Measurements from ENCODE around the gene GALNT15. TPM values are rescaled to one million over a fixed set of nuclear protein-coding genes. Genes with fewer than 3 reads are reported as not detected.

GALNT15 gene
- total and polyA plus RNA-seq, 2 of the 4 experiments (the other 2 are of a cell fraction) = 12.8 to 19.7 TPM

DNA sequence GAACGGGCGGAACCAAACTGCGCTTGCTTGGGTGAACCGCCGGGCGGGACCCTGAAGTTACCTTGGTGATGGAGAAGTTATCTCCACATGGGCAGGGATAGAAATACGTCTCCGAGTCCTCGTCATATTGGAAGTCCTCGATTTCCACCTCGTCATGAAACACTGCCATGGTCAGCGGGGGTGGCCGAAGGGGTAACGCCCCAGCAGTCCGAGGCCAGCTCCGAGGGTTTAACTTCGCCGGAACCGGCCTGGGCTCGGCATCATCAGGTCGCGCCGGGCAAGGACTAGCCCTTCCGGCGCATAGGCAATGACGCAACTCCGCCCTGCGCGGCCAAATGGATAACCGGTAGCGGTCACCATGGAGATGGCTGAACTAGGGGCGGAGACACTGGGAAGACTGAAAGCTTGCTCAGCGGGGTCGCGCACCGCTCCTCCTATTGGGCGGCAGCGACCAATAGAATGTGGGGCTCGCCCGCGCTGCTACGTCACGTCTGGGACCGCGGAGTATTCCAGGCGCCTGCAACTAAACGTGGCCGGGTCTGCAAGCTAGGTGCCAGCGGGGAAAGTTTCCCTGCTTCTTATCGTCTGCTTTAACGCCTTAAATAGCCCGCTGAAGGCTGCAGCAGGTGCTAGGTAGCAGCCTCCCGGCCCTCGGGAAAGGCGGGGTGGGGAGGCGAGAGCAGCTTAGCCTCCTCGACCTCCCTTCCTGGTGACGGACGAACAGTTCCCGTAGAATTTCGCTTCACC lies 90.4 kb downstream of the GALNT15 start, which contains the start of the genes DPH3 and OXNAD1:
Gene DPH3, minus strand, starts transcription at position 236 of the 747 bp plus-strand sequence. Its CDS starts 67 bp downstream, at position 169.
Gene OXNAD1, plus strand, starts transcription at position 505 of the 747 bp plus-strand sequence. CDS start 5,741 bp downstream, outside the sequence.
- in situ Hi-C loops (cut with MboI; ENCODE audit: low sequenced_read_pairs) = no loop called here
- H4K8ac ChIP-seq (ENCODE audit: low read depth in 2 of 2, low read length in 2 of 2) = peak within 1 kb of the TSS; percentile 71 to 99
- H2AK5ac ChIP-seq (ENCODE audit: low read depth, low read length) = peak within 1 kb of the TSS; percentile 74
- H3K27me3 ChIP-seq (ENCODE audit: control insufficient read depth, insufficient read depth, low read length) = no peaks in the 10 kb centered on the region
- H3K14ac ChIP-seq (replicated peaks; ENCODE audit: low read depth, low read length) = peak within 1 kb of the TSS; percentile 92
- H3K4me2 ChIP-seq (ENCODE audit: low read depth, low read length) = peak within 1 kb of the TSS; percentile 99
- H3K4ac ChIP-seq (ENCODE audit: low read depth, low read length) = peak within 1 kb of the TSS; percentile 92
- H2BK120ac ChIP-seq (ENCODE audit: low read depth, low read length) = peak within 1 kb of the TSS; percentile 83
- H3K36me3 ChIP-seq (ENCODE audit: control insufficient read depth, insufficient read depth, low read length) = no peaks in the 10 kb centered on the region
- H3K4me3 ChIP-seq (ENCODE audit: insufficient read depth, low read depth, low read length) = peak within 1 kb of the TSS; percentile 81
- peak; percentile 100 for DNase-seq
- peak within 1 kb of the TSS; percentile 94 for H3K23ac ChIP-seq (ENCODE audit: low read depth, low read length)
- H3K9me3 ChIP-seq (ENCODE audit: control insufficient read depth, insufficient read depth, low read length) = no peaks in the 10 kb centered on the region
- H2BK15ac ChIP-seq (ENCODE audit: low read depth, low read length) = peak within 1 kb of the TSS; percentile 67; the same call in 1 of the 3 replicates
- intact Hi-C loops (cut with micrococcal nuclease) = no loop called here
- POLR2A ChIA-PET (ENCODE audit: unreplicated experiment) = interaction anchor here (0.5 kb wide), 1 partner anchor 382 kb away, joined by 3 read pairs; no protein-coding TSS in a partner anchor
- no TSS peak for BruUV-seq (replicated peaks)
- peak within 1 kb of the TSS; percentile 98 for H2AK9ac ChIP-seq (replicated peaks; ENCODE audit: low read depth, low read length, poor library complexity)
- 1% methylated on average over 44 of the region's 61 CpGs; no CpG with 5 or more reads in 1 of the 2 experiments for WGBS, 2 experiments (ENCODE audit: extremely low coverage in 2 of 2, insufficient read length in 1 of 2)
- CTCF ChIA-PET = interaction anchor here (0.5 kb wide), 1 partner anchor 127 kb away, joined by 4 read pairs; no protein-coding TSS in a partner anchor
- peak within 1 kb of the TSS; percentile 62 for H2BK5ac ChIP-seq (ENCODE audit: low read depth, low read length, poor library complexity, severe bottlenecking)
- peak within 1 kb of the TSS; percentile 78 for H4K91ac ChIP-seq (ENCODE audit: insufficient read depth, low read depth, low read length)
- no peaks in the 10 kb centered on the region for H4K20me1 ChIP-seq (ENCODE audit: insufficient read depth, low read length)
- peaks cover 42 to 47% of the 10 kb centered on the region in 2 experiments for H3K79me1 ChIP-seq (ENCODE audit: low read depth in 1 of 2, low read length in 2 of 2)
- peak within 1 kb of the TSS; percentile 72 for H3K27ac ChIP-seq (ENCODE audit: insufficient read depth, low read length)
- peak within 1 kb of the TSS; percentile 78 for H3K9ac ChIP-seq (ENCODE audit: low read depth, low read length)
- H3K4me1 ChIP-seq (ENCODE audit: control insufficient read depth, insufficient read depth, low read length) = no peaks in the 10 kb centered on the region
- H4K5ac ChIP-seq (ENCODE audit: low read depth, low read length) = peak within 1 kb of the TSS; percentile 61
- peaks cover 3% of the 10 kb centered on the region; the same call in 1 of the 2 replicates for H3K9me1 ChIP-seq (ENCODE audit: insufficient read depth, low read length)
- peak; percentile 35; the same call in 1 of the 2 replicates for TF ChIP-seq MAZ (IDR thresholded peaks at IDR 0.05; ENCODE audit: borderline replicate concordance, low read depth, low read length)
- TF ChIP-seq RFX5 (IDR thresholded peaks at IDR 0.05; ENCODE audit: low read depth, low read length) = no peak
- TF ChIP-seq MXI1 (IDR thresholded peaks at IDR 0.05; ENCODE audit: borderline replicate concordance, low read depth, low read length) = peak; percentile 93
- no peak for TF ChIP-seq RCOR1 (IDR thresholded peaks at IDR 0.05; ENCODE audit: insufficient replicate concordance, low read length)
- peak; percentile 87 for TF ChIP-seq POLR2A (IDR thresholded peaks at IDR 0.05; ENCODE audit: low read depth, low read length)
- TF ChIP-seq CEBPB (IDR thresholded peaks at IDR 0.05; ENCODE audit: low read depth, low read length) = peak; percentile 94
- TF ChIP-seq NFE2L2 (IDR thresholded peaks at IDR 0.05; ENCODE audit: low read depth, low read length) = 0 out of 2 replicates have a peak, but pooled peaks have one; percentile 17
- TF ChIP-seq, protein P1, sequence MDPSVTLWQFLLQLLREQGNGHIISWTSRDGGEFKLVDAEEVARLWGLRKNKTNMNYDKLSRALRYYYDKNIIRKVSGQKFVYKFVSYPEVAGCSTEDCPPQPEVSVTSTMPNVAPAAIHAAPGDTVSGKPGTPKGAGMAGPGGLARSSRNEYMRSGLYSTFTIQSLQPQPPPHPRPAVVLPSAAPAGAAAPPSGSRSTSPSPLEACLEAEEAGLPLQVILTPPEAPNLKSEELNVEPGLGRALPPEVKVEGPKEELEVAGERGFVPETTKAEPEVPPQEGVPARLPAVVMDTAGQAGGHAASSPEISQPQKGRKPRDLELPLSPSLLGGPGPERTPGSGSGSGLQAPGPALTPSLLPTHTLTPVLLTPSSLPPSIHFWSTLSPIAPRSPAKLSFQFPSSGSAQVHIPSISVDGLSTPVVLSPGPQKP (IDR thresholded peaks at IDR 0.05; ENCODE audit: borderline replicate concordance, low read depth, low read length) = peak; percentile 84; the same call in 1 of the 2 replicates
- TF ChIP-seq FOS (IDR thresholded peaks at IDR 0.05; ENCODE audit: low read depth, low read length) = peak; percentile 61; the same call in 1 of the 2 replicates
- no peak for TF ChIP-seq SMC3 (IDR thresholded peaks at IDR 0.05; ENCODE audit: low read depth, low read length)
- peak within 1 kb of the TSS; percentile 74 for H3K56ac ChIP-seq (ENCODE audit: extremely low read depth, insufficient read depth, low read length)
- no peak within 1 kb of the TSS for H3K18ac ChIP-seq (ENCODE audit: low read depth, low read length)
- H2BK20ac ChIP-seq (ENCODE audit: low read depth, low read length) = peak within 1 kb of the TSS; percentile 36; the same call in 1 of the 2 replicates
- dilution Hi-C loops (cut with HindIII; ENCODE audit: low sequenced_read_pairs, unreplicated experiment) = no loop called here
- peak within 1 kb of the TSS; percentile 98 for H2AFZ ChIP-seq (replicated peaks; ENCODE audit: low read length, poor library complexity)
- peak; percentile 98 for ATAC-seq (ENCODE audit: low read depth)
